Stimulated activated CD4-positive, alpha-beta T cell treated with anti-CD3 and anti-CD28 coated beads, Interleukin-12 subunit alpha, Interleukin-12 subunit beta, amount 100 ng/mL, for 48 hours (primary cell): ENCODE results near the gene GADL1.

Experiments
- DNase-seq, 3 donors: peaks; one replicate each; pipeline ENCODE4 v3.0.0-alpha.2; 2020; ENCODE audit warnings: low read depth in 2 of 3, low spot score in 1 of 3

The GADL1 gene

DNA sequence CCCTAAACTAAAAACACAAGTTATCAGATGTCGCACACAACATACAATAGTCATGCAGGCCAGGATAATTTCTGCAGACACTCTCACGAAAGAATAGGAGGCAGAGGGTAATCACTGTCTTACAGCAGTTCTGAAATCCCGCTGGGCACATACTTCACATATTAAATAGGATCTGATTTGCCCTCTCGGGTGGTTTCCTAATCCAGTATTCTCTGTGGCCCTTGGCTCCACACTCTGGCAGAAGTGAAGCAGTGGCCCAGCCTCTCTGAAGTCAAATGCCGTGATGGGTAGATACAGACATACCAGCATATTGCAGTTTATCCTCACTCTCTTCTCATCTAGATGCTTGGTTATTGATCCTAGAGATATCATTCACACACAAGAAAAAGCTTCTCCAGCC, 19.0 kb downstream of the GADL1 start:
- no peak for DNase-seq

DNA sequence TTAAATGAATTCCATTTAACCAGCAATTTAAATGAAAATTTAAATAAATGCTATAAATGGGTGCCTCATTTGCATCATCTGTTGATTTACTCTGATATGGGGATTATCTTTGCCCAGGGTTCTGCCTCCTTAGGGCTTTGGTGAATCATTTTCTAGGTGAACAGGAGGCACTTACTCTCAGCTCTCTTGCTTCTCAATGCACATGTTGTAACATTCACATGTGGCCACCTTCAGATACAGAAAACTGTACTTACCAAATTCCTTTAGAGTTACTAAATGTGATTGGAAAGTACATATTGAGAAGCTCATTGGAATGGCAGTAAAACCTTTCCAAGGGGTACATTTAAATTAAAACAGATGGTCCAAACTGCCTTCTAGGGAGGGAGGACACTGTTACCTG, 20.8 kb downstream of the GADL1 start:
- no peak for DNase-seq

DNA sequence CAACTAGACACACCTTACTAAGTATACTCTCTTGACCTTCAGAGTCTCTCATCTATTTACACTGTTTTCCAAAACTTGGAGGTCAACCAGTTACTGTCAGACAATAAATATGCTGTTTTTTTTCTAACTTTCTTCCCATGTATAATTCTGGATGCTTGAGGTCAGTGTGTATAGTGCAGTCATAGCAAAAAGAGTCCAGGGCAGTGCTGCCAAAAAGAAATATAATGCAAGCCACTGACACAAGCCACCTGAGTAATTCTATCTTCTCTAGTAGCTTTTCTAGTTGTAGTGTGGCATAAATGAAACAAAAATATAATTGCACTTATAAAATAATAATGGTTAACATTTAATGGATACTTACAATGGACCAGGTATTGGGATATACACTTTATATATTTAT, 21.6 kb downstream of the GADL1 start:
- no peak for DNase-seq

DNA sequence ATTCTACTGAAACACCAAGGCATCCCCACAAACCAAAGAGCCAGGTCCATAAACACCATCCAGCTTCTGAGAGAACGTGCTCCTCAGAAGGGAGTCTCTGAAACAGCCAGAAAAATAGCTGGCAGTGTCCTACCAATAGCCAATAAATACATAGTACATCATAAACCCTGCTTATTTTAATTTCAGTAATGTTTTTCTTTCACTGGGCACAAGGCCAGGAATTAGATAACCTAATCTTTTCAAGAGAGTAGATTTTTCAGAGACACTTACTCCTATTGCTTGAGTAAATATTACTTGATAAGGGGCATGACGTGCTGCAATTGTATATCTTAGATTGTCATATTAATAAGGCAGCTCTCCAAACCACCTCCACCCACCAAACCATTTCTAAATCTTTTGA, 22.7 kb downstream of the GADL1 start:
- no peak for DNase-seq

DNA sequence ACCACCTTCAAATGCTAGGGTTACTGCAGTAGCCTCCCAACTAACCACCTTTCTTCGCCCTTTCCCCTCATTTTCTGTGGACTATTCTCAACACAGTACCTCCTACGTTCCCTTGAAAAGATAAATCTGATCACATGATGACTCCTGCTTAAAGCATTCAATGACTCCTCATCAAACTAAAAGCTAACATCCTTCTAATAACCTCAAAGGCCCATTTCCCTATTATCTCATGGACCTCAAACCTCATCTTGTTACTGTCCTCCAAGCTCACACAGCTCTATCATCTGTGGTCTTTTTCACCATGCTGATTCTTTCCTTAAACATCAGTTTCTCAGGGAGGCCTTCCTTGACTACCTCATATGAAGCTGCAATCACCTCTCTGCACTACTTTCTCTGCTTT, 29.6 kb downstream of the GADL1 start:
- no peak for DNase-seq

DNA sequence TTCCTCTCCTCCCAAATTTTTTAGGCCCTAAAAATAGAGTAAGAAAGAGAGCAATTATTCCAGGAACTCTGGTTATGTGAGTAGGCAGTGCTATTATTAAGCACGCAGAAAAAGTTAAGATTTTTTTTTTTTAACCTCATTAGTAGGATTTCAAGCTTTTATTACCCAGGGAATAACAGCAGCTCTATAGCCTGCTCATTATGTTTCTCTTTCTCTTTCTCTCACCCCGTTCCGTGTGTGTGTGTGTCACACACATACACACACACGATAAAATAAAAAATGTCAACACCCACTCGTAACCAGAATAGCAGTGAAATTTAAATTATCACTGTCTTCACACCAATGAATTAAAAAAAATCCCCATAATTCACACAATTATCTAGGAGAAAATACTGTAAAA, 30.3 kb downstream of the GADL1 start:
- no peak for DNase-seq

DNA sequence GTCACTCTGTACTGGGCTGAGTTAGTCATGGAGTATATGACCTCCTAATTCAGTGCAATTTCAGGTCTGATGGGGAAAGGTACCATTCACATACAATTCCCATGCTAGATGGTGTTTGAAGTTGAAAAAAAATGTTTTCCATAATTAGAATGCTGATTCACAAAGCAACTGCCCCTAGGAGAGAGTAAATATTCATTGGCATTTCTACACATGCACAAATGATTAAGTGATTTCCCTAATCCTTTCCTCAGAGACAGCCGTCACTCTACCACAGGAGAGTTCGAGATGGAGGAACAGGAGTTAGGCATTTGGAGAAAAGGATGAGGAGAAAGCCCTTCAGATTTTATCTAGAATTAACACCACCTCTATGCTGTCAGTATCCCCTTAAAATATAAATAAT, 32.5 kb downstream of the GADL1 start:
- DNase-seq, result no peak

DNA sequence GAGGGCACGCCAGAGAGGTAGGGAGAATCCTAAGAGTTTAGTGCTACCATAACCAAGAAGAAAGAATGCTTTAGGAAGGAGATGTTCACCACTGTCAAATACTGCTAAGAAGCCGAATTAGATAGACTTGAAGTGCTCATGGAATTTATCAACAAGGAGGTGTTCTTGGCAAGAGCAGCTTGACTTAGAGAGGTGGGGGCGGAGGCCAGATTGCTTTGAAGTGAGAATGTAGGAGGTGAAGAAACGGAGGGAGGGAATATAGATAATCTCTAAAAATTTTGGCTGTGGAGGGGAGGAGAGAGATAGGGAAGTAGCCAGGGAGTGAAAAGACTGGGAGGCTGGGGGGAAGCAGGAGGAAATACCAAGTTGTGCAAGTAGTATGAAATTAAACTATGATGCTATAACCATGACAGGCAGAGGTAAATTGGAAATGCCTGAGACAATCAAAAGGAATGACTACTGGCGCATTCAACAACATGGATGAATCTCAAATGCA, 35.5 kb downstream of the GADL1 start:
- DNase-seq, result no peak

DNA sequence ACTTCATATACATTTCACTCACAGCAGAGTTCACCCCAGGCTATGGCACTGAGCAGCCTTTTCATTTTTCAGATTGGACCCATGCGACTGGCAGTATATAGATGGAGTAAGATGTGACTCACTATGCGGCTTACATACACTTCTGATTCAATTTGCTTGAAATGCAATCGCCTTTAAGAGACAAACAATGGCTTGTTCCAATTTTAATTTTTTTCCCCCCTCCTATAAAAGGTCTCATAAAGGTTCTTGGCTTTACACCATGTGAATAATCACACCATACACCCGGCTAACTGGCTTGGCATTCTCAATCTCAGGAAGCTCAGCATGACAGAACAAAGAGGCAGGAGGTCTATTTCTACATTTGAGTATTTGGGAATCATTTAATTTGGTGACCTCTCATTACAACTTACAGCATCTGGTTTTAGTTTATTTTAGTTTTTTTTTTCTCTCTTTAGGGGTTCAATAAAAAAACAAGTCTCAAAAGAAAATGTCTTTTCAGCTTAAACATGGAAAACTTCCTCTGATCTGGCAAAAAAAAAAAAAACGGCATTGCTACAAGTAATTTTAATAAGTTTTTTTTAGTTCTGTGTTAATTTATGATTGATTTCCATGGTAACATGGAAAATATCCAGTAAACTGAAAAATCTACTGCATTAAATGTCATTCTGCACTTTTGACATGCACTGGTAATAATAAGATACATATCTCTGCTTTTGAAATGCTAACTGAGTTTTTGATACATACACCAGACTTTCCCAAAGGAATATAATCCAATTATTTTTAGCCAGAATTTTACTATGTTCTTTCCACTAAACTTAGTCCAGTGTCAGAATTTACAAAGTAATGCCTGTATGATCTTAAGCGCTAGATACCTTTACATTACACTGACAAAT, 38.8 kb downstream of the GADL1 start:
- DNase-seq, result no peak

DNA sequence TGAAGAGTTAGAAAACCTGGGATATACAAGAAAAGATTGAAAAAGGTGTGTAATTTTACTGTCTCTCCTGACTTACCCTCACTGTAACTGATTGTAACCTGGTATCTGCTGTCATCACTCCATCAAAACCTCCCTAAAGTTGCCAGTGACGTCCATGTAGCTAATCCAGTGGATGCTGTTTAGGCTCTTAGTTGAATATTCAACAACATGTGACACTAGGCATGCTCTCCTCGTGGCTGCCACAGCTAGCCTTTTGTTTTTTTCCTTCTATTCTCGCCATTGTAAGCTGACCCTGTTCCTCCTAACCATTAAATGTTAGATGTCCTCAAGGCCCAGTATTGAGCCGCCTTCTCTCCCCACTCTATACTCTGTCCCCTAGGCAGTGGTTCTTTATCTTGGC, 41.6 kb downstream of the GADL1 start:
- DNase-seq, result no peak

DNA sequence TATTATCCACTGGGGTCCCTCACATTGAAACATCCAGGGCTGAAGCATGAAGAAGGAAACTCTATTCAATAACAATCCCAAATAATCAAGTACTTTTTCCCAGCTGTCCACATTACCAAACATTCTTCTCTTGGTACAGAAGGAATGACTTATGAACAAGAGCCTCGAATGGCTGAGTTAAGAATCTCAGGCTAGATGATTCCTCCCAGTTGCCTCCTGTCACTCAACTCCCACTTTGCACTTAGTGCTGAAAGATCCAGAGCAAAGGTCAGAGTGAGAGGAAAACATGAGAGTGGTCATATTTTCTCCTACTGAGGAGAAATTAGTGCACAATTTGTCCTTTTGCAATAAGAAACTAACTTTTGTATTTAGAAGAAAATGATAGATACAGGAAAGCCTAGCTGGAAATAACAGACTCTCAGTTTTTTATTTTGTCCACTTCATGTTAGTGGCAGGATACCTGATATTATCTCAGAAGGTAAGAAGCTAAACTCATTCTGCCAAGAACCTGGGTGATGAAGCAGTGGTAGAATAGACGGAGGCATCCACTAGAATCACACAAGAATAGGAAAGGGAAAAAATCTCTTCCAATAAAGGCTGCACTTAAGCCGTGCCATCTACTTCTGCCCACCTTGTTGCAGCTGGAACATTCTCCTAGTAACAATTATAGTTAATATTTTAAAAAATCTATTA, 46.2 kb downstream of the GADL1 start:
- DNase-seq, result no peak

DNA sequence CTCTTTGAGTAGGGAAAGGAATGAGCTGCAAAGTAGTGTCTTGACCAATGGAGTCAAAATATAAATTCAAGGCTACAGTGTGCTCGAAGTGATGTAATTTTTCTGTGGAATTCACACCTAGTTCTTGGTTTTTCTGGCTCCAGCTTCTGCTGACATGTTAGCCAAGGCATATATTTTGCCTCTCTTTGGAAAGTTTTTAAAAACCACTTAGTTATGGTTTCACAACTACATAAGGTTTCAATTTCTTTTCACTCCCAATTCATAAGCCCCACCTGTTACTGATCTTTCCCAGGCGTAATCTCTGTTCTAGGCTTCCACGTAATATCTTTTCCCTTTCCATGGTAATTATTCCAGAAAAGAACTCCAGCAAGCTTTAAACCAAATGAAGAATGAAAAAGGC, 46.9 kb downstream of the GADL1 start:
- no peak for DNase-seq

DNA sequence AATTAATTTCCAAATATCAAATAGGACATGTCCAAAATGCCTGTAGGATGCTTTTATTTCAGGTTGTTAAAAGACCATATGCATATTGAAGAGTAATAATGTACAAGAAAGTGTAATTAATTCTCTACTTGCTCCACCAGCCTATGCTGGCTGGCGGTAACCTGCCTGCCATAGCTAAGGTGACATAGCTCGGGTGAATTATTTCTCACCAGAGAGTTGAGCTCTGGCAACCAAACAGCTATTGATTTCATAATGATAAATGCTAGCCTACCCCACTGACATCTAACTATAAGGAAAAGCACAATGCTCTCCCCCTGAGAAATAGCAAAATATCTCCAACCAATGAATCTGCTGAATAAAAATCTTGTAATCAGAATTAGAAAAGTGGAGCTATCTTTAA, 48.9 kb downstream of the GADL1 start:
- no peak for DNase-seq

DNA sequence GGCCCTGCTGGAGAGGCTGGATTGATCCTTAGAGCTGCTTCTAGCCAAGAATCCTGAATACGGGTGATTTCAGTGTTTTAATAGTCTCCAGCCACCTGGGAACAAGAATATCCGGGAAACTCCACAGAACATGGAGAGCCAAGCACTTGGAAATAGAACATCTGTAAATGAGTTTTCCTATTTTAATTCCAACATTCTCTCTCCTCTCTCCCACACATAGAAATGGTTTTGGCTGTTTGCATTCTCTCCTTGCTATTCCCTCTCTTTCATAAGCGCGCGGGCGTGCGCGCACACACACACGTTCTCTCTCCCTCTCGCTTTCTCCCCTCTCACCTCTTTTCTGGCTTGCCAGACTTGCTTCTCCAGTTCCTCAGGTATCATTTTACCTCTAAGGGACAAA, 50.6 kb downstream of the GADL1 start:
- no peak for DNase-seq

DNA sequence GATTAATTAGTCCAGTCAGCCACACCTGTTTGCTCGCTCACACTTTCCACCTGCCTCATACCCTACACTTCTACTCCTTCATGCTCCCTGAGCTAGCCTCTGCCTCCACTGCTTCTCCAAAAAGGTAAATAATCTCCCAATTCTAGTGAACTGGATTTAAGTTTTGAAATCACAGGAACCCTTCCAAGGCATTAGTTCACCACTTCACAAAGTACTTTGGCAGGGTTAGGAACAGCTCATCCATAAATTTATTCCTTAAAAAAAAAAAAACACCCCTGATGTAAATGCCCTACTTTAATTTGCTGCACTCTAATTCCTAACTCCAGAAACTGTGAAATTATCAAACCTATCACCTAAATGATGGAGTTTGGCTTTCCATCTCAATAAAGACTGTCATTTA, 58.3 kb downstream of the GADL1 start:
- DNase-seq, result no peak

DNA sequence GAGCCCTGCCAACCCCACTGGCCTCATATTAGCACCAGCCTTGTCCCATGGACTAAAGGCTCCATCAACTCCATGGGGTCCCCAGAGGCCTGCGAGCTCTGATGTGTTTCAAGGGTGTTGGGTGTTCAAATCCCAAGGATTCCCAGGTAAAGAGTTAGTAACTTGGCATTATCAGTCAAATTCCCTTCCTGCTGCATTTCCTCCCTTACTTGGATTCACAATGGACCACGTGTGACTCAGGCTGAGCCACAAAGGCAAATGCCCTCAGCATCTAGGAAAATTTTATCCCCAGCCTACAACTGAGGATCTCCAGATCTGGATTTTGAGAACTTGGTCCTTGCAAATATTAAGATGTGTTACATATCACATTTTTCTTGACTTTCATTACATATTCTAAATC, 58.8 kb downstream of the GADL1 start:
- no peak for DNase-seq

DNA sequence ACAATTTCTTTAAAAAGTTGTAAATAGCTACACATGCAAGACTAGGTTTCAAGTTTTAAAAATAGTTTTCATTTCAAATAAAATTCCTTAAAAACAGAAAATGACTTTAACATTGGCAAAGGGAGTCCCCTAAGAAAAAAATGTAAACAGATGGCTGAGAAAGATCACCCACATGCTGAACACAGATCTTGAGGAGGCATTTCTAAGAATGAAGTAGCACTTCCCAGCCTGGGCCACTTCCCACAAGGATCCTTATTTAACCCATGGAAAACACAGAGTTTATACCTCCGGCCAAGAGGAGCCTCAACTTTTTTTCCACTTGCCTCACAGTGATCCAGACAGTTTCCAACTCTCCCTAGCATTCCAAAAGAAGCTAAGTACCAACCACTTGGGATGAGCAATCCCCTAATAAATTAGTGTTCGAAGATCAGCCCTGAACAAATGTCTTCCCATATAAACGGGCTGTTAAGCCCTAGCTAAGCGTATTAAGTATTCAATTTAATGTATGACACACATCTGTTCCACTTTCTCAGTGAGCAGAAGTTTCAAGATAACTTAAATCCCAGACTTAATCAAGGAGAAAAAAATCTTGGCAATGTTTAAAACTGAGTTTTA, 61.4 kb downstream of the GADL1 start:
- DNase-seq, result no peak

DNA sequence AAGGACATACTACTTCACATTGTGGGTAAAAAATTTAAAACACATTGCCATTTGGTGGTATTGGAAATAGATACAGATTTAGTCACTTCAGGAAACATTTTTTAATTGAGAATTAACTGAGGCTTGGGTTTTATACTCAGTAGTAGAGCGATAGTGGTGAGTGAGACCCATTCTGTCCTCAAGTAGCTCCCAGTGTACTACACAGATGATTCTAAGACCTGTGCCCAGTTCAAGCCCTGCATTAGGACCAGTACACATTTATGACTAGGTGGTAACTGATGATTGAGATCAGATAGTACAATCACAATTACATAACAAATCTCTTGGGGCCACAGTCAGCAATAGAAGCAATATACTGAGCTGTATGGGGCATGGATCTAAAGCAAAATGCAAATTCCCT, 67.4 kb downstream of the GADL1 start:
- DNase-seq, result no peak

DNA sequence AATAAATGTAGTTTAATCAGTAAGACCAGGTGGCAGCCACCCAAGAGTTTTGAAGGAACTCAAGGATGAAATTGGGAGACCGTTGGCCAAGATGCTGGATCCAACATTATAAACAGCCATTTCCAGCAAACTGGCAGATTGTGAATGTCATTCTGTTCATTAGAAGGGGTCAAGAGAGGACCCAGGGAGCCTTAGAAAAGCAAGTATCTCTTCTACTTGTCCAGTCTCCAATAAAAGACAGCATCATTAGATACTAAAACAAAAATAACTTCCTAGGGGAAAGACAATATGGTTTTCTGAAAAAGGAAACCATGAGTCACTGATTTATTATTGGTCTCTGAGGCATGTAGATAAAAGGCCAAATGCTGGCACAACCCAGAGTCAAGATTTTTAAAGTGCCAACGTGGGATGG, 67.9 kb downstream of the GADL1 start:
- DNase-seq, result no peak

DNA sequence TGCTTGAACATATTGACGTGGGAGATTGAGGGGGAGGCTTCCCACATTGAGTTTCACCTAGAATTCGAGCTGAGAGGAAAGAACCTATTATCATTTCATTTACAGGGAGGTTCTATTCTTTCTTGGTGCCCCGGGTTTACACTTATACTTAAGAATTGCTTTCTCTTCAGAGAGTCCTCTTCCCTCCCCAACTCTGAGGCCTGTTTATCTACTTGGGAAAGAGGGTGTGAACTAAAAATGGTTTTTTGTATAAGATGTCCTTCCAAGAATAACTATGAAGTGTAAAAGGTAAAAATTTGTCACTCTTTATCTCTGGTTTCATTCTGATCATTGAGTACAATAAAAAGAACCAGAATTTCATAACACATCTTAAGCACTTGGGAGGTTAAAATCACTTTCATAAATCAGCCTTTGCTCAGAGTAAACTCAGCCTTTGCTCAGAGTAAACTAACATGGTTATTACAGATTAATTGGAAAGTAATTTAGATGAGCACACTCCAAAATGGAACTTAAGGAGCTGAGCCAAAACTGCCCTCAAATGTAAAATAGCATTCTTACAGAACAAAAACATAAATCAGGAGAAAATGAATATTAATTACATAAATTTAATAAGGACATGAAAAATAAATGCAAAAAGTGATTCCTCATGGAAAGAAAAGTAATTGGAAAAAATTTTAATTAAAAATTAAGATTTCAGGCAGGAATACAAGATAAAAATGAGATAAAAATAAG, 75.2 kb downstream of the GADL1 start:
- DNase-seq, result no peak

DNA sequence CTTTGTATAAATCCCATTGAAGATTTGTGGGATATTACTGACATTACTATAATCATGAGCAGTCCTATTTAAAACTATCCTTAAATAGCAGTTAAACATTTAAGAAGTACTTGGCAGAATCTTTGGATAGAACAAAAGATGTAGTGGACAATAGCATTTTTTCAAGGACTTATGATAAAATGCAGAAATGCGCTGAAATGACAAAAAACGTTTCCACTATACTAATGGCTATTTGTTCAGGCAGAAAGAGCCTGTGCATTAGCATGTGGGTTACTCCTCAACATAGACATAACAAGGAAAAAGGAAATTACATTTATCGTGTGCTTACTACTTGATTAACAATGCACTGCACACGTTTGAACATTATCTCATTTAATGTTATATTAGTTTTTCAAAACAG, 80.7 kb downstream of the GADL1 start:
- no peak for DNase-seq
